Left lung (tissue), 10 donors: ENCODE measurements around the gene C10orf90. TPM values are rescaled to one million over a fixed set of nuclear protein-coding genes. Genes with fewer than 3 reads are reported as not detected.

ENCODE experiments used
- ATAC-seq: fragments of 200-7000 bp; cut with Tn5 transposase; one replicate; pipeline ENCODE4 v1.9.1; 2020; ENCODE audit warnings: moderate library complexity
- DNase-seq, 4 donors: peaks; one replicate each; pipeline ENCODE4 v3.0.0-alpha.2; 2013 to 2020
- H3K27ac ChIP-seq, 2 donors: fragments of 200-600 bp; sonication (generic) in 1 of 2; one replicate each; pipeline versions ENCODE4 v1.5.0 to v1.8.0; 2020 to 2021
- H3K27me3 ChIP-seq, 2 donors: fragments of 200-600 bp; sonication (generic) in 1 of 2; one replicate each; pipeline versions ENCODE4 v1.5.0 to v1.8.0; 2020 to 2021
- H3K36me3 ChIP-seq, 2 donors: fragments of 200-600 bp; sonication (generic) in 1 of 2; one replicate each; pipeline versions ENCODE4 v1.5.0 to v1.8.0; 2020 to 2021
- H3K4me1 ChIP-seq, 2 donors: fragments of 200-600 bp; one replicate each; pipeline ENCODE4 v1.8.0; 2021
- H3K4me3 ChIP-seq, 2 donors: fragments of 200-600 bp; sonication (generic) in 1 of 2; one replicate each; pipeline versions ENCODE4 v1.5.0 to v1.8.0; 2020 to 2021; ENCODE audit warnings: mild to moderate bottlenecking in 1 of 2
- H3K9me3 ChIP-seq, 2 donors: fragments of 200-600 bp; sonication (generic) in 1 of 2; one replicate each; pipeline versions ENCODE4 v1.5.0 to v1.8.0; 2020 to 2021
- CTCF ChIP-seq, 2 donors: fragments of 200-600 bp; sonication (generic) in 1 of 2; IDR thresholded peaks; one replicate each; pipeline versions ENCODE4 v1.5.0 to v1.8.0; 2021; ENCODE audit warnings: antibody characterized with exemption in 2 of 2
- intact Hi-C, 2 donors: fragments of 100-400 bp; cut with DNase I; formaldehyde crosslinking; loops; one replicate each; pipeline versions ENCODE4 v1.11.2 to v1.14.2; 2022
- polyA plus RNA-seq, 6 donors: library from polyadenylated mRNA; unstranded; fragments of 120-200 nt; gene quantifications; one replicate each; pipeline ENCODE4 v1.2.1, GENCODE V29; 2013; ENCODE audit not compliant: insufficient read length in 6 of 6
- total RNA-seq, 2 donors: library from RNA; stranded (reverse); fragmentation: NEBNext Ultra II Directional; extraction: Animal tissue kit (Norgen Biotek cat#: 25700); gene quantifications; one replicate each; pipeline ENCODE4 v1.2.1, GENCODE V29; 2021
- donor health status: DM: no; HTN: yes; CAD: no.
- donor health status: DM: no; HTN: no; CAD: no.

The C10orf90 gene
- total and polyA plus RNA-seq, 8 donors: 12.6 to 29.8 (median 20.5) TPM; not detected in 2

- ATAC-seq (no peak), DNase-seq (no peak)
- Histone ChIP-seq H3K4me1 (no peaks in the 10 kb centered on the region), H3K27me3 (no peaks in the 10 kb centered on the region), H3K27ac (no peak overlapping the region), H3K36me3 (no peaks in the 10 kb centered on the region), H3K9me3 (no peaks in the 10 kb centered on the region), H3K4me3 (no peak overlapping the region)
- no peak for TF ChIP-seq CTCF (IDR thresholded peaks at IDR 0.05)
- intact Hi-C loops: no loop called here
Observed at GRCh38 chr10:126569513-126570244, 100.8 kb downstream of the C10orf90 start.

GRCh38 chr10:126568809-126569385, 101.6 kb downstream of the C10orf90 start:
- intact Hi-C loops: no loop called here
- ATAC-seq (no peak), DNase-seq (no peak)
- H3K27ac ChIP-seq: no peak overlapping the region
- no peaks in the 10 kb centered on the region for H3K27me3 ChIP-seq
- H3K36me3 ChIP-seq: no peaks in the 10 kb centered on the region
- no peaks in the 10 kb centered on the region for H3K9me3 ChIP-seq
- H3K4me1 ChIP-seq: no peaks in the 10 kb centered on the region
- no peak for TF ChIP-seq CTCF (IDR thresholded peaks at IDR 0.05)
- no peak overlapping the region for H3K4me3 ChIP-seq

- Histone ChIP-seq H3K9me3 (no peaks in the 10 kb centered on the region), H3K36me3 (no peaks in the 10 kb centered on the region), H3K27me3 (no peaks in the 10 kb centered on the region), H3K4me1 (no peaks in the 10 kb centered on the region), H3K27ac (no peak overlapping the region), H3K4me3 (no peak overlapping the region)
- ATAC-seq (no peak), DNase-seq (no peak)
- TF ChIP-seq CTCF (IDR thresholded peaks at IDR 0.05): no peak
- intact Hi-C loops: no loop called here
Observed at GRCh38 chr10:126565871-126566270, 104.6 kb downstream of the C10orf90 start.

- no peak for TF ChIP-seq CTCF (IDR thresholded peaks at IDR 0.05)
- Histone ChIP-seq H3K4me1 (no peaks in the 10 kb centered on the region), H3K27me3 (no peaks in the 10 kb centered on the region), H3K9me3 (no peaks in the 10 kb centered on the region), H3K4me3 (no peak overlapping the region), H3K36me3 (no peaks in the 10 kb centered on the region), H3K27ac (no peak overlapping the region)
- intact Hi-C loops: no loop called here
- ATAC-seq (no peak), DNase-seq (no peak)
Observed at GRCh38 chr10:126565441-126565840, 105.1 kb downstream of the C10orf90 start.

- DNase-seq (no peak), ATAC-seq (no peak)
- Histone ChIP-seq H3K36me3 (no peaks in the 10 kb centered on the region), H3K4me1 (no peaks in the 10 kb centered on the region), H3K9me3 (no peaks in the 10 kb centered on the region), H3K4me3 (no peak overlapping the region), H3K27me3 (no peaks in the 10 kb centered on the region), H3K27ac (no peak overlapping the region)
- intact Hi-C loops: no loop called here
- no peak for TF ChIP-seq CTCF (IDR thresholded peaks at IDR 0.05)
Observed at GRCh38 chr10:126564326-126564888, 106.1 kb downstream of the C10orf90 start.
